ENCODE measurements around the gene IGIP. TPM values are rescaled to one million over a fixed set of nuclear protein-coding genes. Genes with fewer than 3 reads are reported as not detected.

Gene IGIP
- polyA plus RNA-seq, 3 donors: 0.08 to 0.75 TPM; not detected in 1

- peak overlapping the region; percentile 76 to 95 (median 83) for H3K27ac Mint-ChIP-seq
- H3K9me3 Mint-ChIP-seq: peaks cover 0 to 17% (median 4%) of the 10 kb centered on the region in 7 donors
- Histone ChIP-seq H4K20me1 (ENCODE audit: insufficient read depth, low read length) (peaks cover 51% of the 10 kb centered on the region), H3K79me2 (ENCODE audit: insufficient read depth, low read length) (peaks cover 17% of the 10 kb centered on the region), H3K4me3 (replicated peaks in 1 of 3; ENCODE audit: low read depth in 2 of 3, low read length in 3 of 3) (peak overlapping the region; percentile 55 to 84 (median 68)), H3K9me3 (replicated peaks in 1 of 2; ENCODE audit: control insufficient read depth in 1 of 2, insufficient read depth in 1 of 2, low read length in 2 of 2) (no peaks in the 10 kb centered on the region), H2AFZ (ENCODE audit: insufficient read depth, low read depth, low read length, poor library complexity, severe bottlenecking) (peak overlapping the region; percentile 93), H3K4me1 (ENCODE audit: control insufficient read depth in 1 of 2, insufficient read depth in 2 of 2, low read length in 2 of 2) (peaks cover 41 to 52% of the 10 kb centered on the region in 2 donors), H3K27me3 (ENCODE audit: control insufficient read depth in 2 of 2, insufficient read depth in 2 of 2, low read length in 2 of 2) (peaks cover 45 to 68% of the 10 kb centered on the region in 2 donors), H3K36me3 (replicated peaks in 1 of 2; ENCODE audit: control insufficient read depth in 1 of 2, insufficient read depth in 2 of 2, low read length in 2 of 2) (no peaks in the 10 kb centered on the region), H3K4me2 (replicated peaks; ENCODE audit: extremely low read depth, low read length, poor library complexity, severe bottlenecking) (peak overlapping the region; percentile 91), H3K27ac (ENCODE audit: low read depth in 1 of 2, low read length in 2 of 2) (peak overlapping the region in 1 of 2 donors; percentile 85), H3K9ac (ENCODE audit: insufficient read depth, low read length, poor library complexity, severe bottlenecking) (peak overlapping the region; percentile 78)
- no peak for TF ChIP-seq CTCF (IDR thresholded peaks at IDR 0.05)
- 1% methylated on average over 31 of the region's 52 CpGs for WGBS (ENCODE audit: insufficient coverage)
- H3K36me3 Mint-ChIP-seq: peaks cover 8 to 12% of the 10 kb centered on the region in 2 donors
- H3K27me3 Mint-ChIP-seq (ENCODE audit: low read depth in 3 of 3): peaks cover 51 to 68% (median 54%) of the 10 kb centered on the region in 3 donors
- peak in 1 of 3 donors; percentile 14 for DNase-seq
- H3K4me3 Mint-ChIP-seq: peak overlapping the region; percentile 94 to 96
- peaks cover 50% of the 10 kb centered on the region for H3K4me1 Mint-ChIP-seq
- intact Hi-C loops (cut with micrococcal nuclease): loop anchor here in 1 of 2 donors (5.0 kb wide), 1 partner anchor 39 kb away; no protein-coding TSS in a partner anchor
These were observed 17.4 kb upstream of the IGIP start for GRCh38 chr5:140108093-140109017.

GRCh38 chr5:140109018-140109758 lies 16.5 kb upstream of the IGIP start:
- peaks cover 53 to 66% (median 53%) of the 10 kb centered on the region in 3 donors for H3K27me3 Mint-ChIP-seq (ENCODE audit: low read depth in 3 of 3)
- Histone ChIP-seq H3K4me1 (ENCODE audit: control insufficient read depth in 1 of 2, insufficient read depth in 2 of 2, low read length in 2 of 2) (peaks cover 43 to 55% of the 10 kb centered on the region in 2 donors), H3K27ac (ENCODE audit: low read depth in 1 of 2, low read length in 2 of 2) (no peak overlapping the region), H3K79me2 (ENCODE audit: insufficient read depth, low read length) (peaks cover 21% of the 10 kb centered on the region), H3K4me3 (replicated peaks in 1 of 3; ENCODE audit: low read depth in 2 of 3, low read length in 3 of 3) (peak overlapping the region in 1 of 3 experiments; percentile 84), H2AFZ (ENCODE audit: insufficient read depth, low read depth, low read length, poor library complexity, severe bottlenecking) (no peak overlapping the region), H3K27me3 (ENCODE audit: control insufficient read depth in 2 of 2, insufficient read depth in 2 of 2, low read length in 2 of 2) (peaks cover 42 to 62% of the 10 kb centered on the region in 2 donors), H3K9me3 (replicated peaks in 1 of 2; ENCODE audit: control insufficient read depth in 1 of 2, insufficient read depth in 1 of 2, low read length in 2 of 2) (no peaks in the 10 kb centered on the region), H3K4me2 (replicated peaks; ENCODE audit: extremely low read depth, low read length, poor library complexity, severe bottlenecking) (peak overlapping the region; percentile 91), H3K9ac (ENCODE audit: insufficient read depth, low read length, poor library complexity, severe bottlenecking) (no peak overlapping the region), H4K20me1 (ENCODE audit: insufficient read depth, low read length) (peaks cover 51% of the 10 kb centered on the region), H3K36me3 (replicated peaks in 1 of 2; ENCODE audit: control insufficient read depth in 1 of 2, insufficient read depth in 2 of 2, low read length in 2 of 2) (no peaks in the 10 kb centered on the region)
- H3K4me3 Mint-ChIP-seq: peak overlapping the region; percentile 94 to 96
- no peak for TF ChIP-seq CTCF (IDR thresholded peaks at IDR 0.05)
- peaks cover 0 to 18% (median 4%) of the 10 kb centered on the region in 7 donors for H3K9me3 Mint-ChIP-seq
- no peak for DNase-seq
- H3K4me1 Mint-ChIP-seq: peaks cover 53% of the 10 kb centered on the region
- H3K36me3 Mint-ChIP-seq: peaks cover 8 to 12% of the 10 kb centered on the region in 2 donors
- peak overlapping the region in 1 of 7 donors; percentile 20 for H3K27ac Mint-ChIP-seq
- intact Hi-C loops (cut with micrococcal nuclease): loop anchor here in 1 of 2 donors (5.0 kb wide), 1 partner anchor 38 kb away; no protein-coding TSS in a partner anchor
- 28% methylated on average over 10 of the region's 24 CpGs for WGBS (ENCODE audit: insufficient coverage)
